ENCODE measurements around the gene CAPN13.

DNA sequence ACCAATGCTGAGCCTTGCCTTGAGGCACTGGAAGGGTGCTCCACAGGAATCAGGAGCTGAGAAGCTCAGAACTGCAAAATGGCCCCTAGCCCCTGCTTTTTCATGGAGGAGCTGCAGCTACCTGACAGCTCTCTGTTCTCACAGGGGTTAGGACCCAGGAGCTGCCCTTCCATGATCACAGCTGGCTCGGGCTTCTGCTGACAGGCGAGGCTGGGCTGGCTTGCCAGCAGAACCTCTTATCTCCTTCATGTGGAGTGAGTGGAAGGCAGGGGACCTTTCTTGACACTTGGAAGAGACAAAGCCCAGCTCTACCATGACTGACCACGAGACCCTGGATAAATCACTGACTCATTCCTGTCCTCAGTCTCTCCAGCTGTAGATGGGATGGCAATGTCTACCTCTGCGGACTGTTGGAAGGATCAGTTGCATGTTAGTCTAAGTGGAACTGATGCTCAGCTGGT is 113.4 kb downstream of the CAPN13 start:
- TF ChIP-seq, protein P1, sequence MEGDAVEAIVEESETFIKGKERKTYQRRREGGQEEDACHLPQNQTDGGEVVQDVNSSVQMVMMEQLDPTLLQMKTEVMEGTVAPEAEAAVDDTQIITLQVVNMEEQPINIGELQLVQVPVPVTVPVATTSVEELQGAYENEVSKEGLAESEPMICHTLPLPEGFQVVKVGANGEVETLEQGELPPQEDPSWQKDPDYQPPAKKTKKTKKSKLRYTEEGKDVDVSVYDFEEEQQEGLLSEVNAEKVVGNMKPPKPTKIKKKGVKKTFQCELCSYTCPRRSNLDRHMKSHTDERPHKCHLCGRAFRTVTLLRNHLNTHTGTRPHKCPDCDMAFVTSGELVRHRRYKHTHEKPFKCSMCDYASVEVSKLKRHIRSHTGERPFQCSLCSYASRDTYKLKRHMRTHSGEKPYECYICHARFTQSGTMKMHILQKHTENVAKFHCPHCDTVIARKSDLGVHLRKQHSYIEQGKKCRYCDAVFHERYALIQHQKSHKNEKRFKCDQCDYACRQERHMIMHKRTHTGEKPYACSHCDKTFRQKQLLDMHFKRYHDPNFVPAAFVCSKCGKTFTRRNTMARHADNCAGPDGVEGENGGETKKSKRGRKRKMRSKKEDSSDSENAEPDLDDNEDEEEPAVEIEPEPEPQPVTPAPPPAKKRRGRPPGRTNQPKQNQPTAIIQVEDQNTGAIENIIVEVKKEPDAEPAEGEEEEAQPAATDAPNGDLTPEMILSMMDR (IDR thresholded peaks at IDR 0.05): no peak
- TF ChIP-seq POLR2A (IDR thresholded peaks at IDR 0.05): no peak

All from esophagus squamous epithelium (tissue), 4 donors.